PFSK-1 (cell line): ENCODE data around the gene OSBP.

Experiments
- FOXP2 ChIP-seq: optimal IDR thresholded peaks from 2 replicates; pipeline ENCODE3; 2011; ENCODE audit warnings: borderline replicate concordance, control low read depth, inconsistent platforms; ENCODE audit not compliant: insufficient read depth; ENCODE audit errors: extremely low read length, extremely low read depth
- POLR2AphosphoS5 ChIP-seq: IDR thresholded peaks from 2 replicates; pipeline ENCODE4 v1.6.1; 2012; ENCODE audit warnings: low read depth, mild to moderate bottlenecking, control low read depth, low read length, moderate library complexity
- SIN3A ChIP-seq: IDR thresholded peaks from 2 replicates; pipeline ENCODE4 v1.6.1; 2012; ENCODE audit warnings: mild to moderate bottlenecking, low read length, moderate library complexity, borderline replicate concordance; ENCODE audit not compliant: insufficient read depth
- TAF1 ChIP-seq: IDR thresholded peaks from 2 replicates; pipeline ENCODE4 v1.6.1; 2012; ENCODE audit warnings: low read length, control low read depth, borderline replicate concordance; ENCODE audit not compliant: insufficient read depth
- TF ChIP-seq, protein P1 (sequence below), 2 experiments: IDR thresholded peaks; 2 replicates each; pipeline versions ENCODE4 v1.6.1 to v1.8.0; 2011 to 2012; ENCODE audit warnings: low read depth in 2 of 2, low read length in 2 of 2, control low read depth in 1 of 2, inconsistent platforms in 1 of 2, mild to moderate bottlenecking in 1 of 2, moderate library complexity in 1 of 2; ENCODE audit not compliant: insufficient read depth in 1 of 2

OSBP gene

DNA sequence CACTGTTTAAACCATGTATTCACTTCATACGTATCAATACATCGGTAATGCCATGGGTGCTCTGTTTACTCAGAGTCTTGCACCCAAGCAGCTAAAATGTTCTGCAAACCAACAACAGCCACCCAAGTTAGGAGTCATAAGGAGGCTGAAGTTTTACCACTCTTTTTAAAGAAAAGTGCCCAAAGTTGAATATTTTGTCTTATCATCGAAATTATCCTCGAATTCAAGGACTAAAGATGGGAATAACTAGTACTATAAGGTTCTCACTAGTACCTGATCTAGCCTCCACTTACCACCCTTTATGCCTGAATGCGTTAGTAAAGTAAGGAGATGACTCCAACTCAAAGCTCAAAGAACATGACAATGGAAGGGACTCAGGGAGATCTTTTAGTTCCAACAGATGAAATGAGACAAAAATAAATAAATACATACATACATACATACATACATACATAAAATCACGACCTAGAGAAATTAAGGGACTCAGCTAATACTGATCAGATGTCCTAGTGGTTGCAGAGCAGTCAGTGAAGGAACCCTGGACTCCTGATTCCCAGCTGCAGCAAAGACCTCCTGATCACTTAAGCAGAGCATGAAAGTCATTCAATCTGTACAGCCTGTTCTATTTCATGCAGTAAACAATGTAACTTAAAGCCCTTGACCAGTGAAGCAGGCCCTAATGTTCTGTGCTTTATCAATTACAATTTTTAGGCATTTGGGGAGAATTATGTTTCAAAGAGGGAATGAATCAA is 7.7 kb downstream of the OSBP start:
- TF ChIP-seq POLR2AphosphoS5 (no peak), TAF1 (no peak), SIN3A (no peak), FOXP2 (no peak)
- TF ChIP-seq, protein P1, sequence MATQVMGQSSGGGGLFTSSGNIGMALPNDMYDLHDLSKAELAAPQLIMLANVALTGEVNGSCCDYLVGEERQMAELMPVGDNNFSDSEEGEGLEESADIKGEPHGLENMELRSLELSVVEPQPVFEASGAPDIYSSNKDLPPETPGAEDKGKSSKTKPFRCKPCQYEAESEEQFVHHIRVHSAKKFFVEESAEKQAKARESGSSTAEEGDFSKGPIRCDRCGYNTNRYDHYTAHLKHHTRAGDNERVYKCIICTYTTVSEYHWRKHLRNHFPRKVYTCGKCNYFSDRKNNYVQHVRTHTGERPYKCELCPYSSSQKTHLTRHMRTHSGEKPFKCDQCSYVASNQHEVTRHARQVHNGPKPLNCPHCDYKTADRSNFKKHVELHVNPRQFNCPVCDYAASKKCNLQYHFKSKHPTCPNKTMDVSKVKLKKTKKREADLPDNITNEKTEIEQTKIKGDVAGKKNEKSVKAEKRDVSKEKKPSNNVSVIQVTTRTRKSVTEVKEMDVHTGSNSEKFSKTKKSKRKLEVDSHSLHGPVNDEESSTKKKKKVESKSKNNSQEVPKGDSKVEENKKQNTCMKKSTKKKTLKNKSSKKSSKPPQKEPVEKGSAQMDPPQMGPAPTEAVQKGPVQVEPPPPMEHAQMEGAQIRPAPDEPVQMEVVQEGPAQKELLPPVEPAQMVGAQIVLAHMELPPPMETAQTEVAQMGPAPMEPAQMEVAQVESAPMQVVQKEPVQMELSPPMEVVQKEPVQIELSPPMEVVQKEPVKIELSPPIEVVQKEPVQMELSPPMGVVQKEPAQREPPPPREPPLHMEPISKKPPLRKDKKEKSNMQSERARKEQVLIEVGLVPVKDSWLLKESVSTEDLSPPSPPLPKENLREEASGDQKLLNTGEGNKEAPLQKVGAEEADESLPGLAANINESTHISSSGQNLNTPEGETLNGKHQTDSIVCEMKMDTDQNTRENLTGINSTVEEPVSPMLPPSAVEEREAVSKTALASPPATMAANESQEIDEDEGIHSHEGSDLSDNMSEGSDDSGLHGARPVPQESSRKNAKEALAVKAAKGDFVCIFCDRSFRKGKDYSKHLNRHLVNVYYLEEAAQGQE (IDR thresholded peaks at IDR 0.05; ENCODE audit: insufficient read depth in 1 of 2, low read depth in 2 of 2, low read length in 2 of 2): no peak

DNA sequence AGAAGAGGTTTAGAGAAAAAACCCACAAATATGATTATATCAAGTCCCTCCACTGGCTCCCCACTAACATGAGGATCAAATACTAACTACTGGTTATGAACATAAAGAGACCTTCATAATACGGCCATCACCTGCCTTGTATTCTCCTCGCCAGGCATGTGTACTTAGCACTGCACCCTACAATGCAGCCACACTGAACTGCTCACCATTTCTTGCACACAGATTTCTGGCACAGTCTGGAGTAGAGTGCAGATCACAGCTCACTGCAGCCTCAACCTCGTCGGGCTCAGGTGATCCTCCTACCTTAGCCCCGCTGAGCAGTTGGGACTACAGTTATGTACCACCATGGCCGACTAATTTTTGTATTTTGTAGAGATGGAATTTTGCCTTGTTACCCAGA is 13.1 kb downstream of the OSBP start:
- TF ChIP-seq FOXP2 (no peak), TAF1 (no peak), SIN3A (no peak), POLR2AphosphoS5 (no peak)
- TF ChIP-seq, protein P1 (IDR thresholded peaks at IDR 0.05; ENCODE audit: insufficient read depth in 1 of 2, low read depth in 2 of 2, low read length in 2 of 2): no peak

DNA sequence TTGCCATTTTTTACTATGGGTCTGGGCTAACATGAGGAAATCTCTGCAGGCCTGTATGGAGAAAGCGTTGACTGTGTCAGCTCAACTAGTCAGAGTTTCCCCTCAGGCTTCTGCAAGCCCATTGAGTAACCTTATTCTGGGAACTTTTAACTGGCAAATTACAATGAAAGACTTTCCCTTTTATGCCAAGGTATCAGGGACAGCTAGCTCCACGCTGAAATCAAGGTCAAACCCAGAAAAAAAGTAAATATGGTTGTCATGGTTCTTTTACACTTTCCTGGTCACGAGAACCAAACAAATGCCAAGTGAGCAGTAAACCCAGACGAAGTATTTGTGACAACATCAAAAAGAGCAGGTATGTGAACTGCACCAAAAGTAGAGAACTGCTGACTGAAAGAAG is 13.8 kb downstream of the OSBP start:
- TF ChIP-seq, protein P1 (IDR thresholded peaks at IDR 0.05; ENCODE audit: insufficient read depth in 1 of 2, low read depth in 2 of 2, low read length in 2 of 2): no peak
- TF ChIP-seq TAF1 (no peak), POLR2AphosphoS5 (no peak), SIN3A (no peak), FOXP2 (no peak)

DNA sequence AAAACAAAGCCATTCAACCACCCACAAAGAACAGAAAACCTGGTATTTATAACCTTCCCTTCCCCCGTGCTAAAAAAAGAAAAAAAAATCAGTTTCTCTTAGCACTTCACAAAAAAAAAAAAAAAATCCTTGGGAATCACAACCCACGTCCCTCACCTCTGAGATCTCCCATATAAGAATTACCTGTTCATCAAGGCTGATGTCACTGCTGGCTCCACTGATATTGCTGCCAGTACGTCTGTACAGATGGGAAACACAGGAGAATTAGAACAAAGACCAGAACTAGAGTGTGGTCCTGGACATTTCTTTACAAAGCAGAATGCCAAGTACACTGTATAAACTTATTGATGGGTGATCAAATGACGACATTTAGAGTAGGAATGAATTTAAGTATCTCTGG is 14.9 kb downstream of the OSBP start:
- TF ChIP-seq POLR2AphosphoS5 (no peak), FOXP2 (no peak), TAF1 (no peak), SIN3A (no peak)
- TF ChIP-seq, protein P1 (IDR thresholded peaks at IDR 0.05; ENCODE audit: insufficient read depth in 1 of 2, low read depth in 2 of 2, low read length in 2 of 2): no peak
